Sigmoid colon (tissue), 7 donors: Measurements from ENCODE around the gene GAS5. TPM values are rescaled to one million over a fixed set of nuclear protein-coding genes. Genes with fewer than 3 reads are reported as not detected.

Experiments
- DNase-seq: peaks from one replicate; pipeline ENCODE4 v3.0.0-alpha.2; 2019
- H3K27ac ChIP-seq, 4 donors: fragments of 200-600 bp; sonication (generic); one replicate each; pipeline ENCODE4 v1.5.1; 2016 to 2019; ENCODE audit warnings: mild to moderate bottlenecking in 1 of 4
- H3K27me3 ChIP-seq, 3 donors: fragments of 200-600 bp; sonication (generic); one replicate each; pipeline ENCODE4 v1.5.1; 2019; ENCODE audit warnings: mild to moderate bottlenecking in 1 of 3
- H3K36me3 ChIP-seq, 4 donors: fragments of 200-600 bp; sonication (generic); one replicate each; pipeline ENCODE4 v1.5.1; 2016 to 2019
- H3K4me1 ChIP-seq, 4 donors: fragments of 200-600 bp; sonication (generic); one replicate each; pipeline ENCODE4 v1.5.1; 2017 to 2019
- H3K4me3 ChIP-seq, 4 donors: fragments of 200-600 bp; sonication (generic); one replicate each; pipeline ENCODE4 v1.5.1; 2017 to 2019; ENCODE audit warnings: mild to moderate bottlenecking in 2 of 4, moderate library complexity in 1 of 4
- H3K9me3 ChIP-seq, 4 donors: fragments of 200-600 bp in 3 of 4; sonication (generic) in 3 of 4; one replicate each; pipeline versions ENCODE4 v1.5.1 to v1.6.1; 2013 to 2019
- CTCF ChIP-seq, 4 experiments: fragments of 450-650 bp in 3 of 4; fragments of 200-600 bp in 1 of 4; IDR thresholded peaks; one replicate each; pipeline ENCODE4 v1.5.1; 2016 to 2019; ENCODE audit warnings: antibody characterized with exemption in 4 of 4, mild to moderate bottlenecking in 3 of 4, moderate library complexity in 2 of 4
- EP300 ChIP-seq, 4 donors: sonication (generic); formaldehyde crosslinking; IDR thresholded peaks; one replicate each; pipeline ENCODE4 v1.6.1; 2017; ENCODE audit warnings: antibody characterized with exemption in 4 of 4
- POLR2A ChIP-seq, 2 donors: fragments of 450-650 bp; IDR thresholded peaks; one replicate each; pipeline ENCODE4 v1.6.1; 2016; ENCODE audit warnings: antibody characterized with exemption in 2 of 2, mild to moderate bottlenecking in 2 of 2, moderate library complexity in 2 of 2
- POLR2AphosphoS5 ChIP-seq, 4 donors: sonication (generic); formaldehyde crosslinking; IDR thresholded peaks; one replicate each; pipeline ENCODE4 v1.6.1; 2017; ENCODE audit warnings: antibody characterized with exemption in 4 of 4
- WGBS, 2 donors: extraction: QIAGEN DNeasy Blood & Tissue Kit; methylation state at CpG; one replicate each; pipeline ENCODE4 v1.1.7; 2013; 5-methylcytosine and 5-hydroxymethylcytosine counted together
- intact Hi-C: fragments of 100-400 bp; cut with DNase I; formaldehyde crosslinking; loops from one replicate; pipeline ENCODE4 v1.15.1; 2023
- polyA plus RNA-seq, 3 donors: library from polyadenylated mRNA; stranded (reverse); fragments of 200-250 nt; gene quantifications; one replicate each; pipeline ENCODE4 v1.2.3, GENCODE V29; 2013
- total RNA-seq, 4 donors: library from RNA; depleted of rRNA; stranded (reverse); fragments of >200 nt; gene quantifications; one replicate each; pipeline ENCODE4 v1.1.0, GENCODE V29; 2016
- donor health status: healthy with polysubstance abuse.
- donor health status: Bipolar disorder and iron deficiency.
- donor health status: healthy.

GAS5 gene
- total RNA-seq (100 to 1,000 TPM; 443 to 618 (median 542) TPM), polyA plus RNA-seq (100 to 1,000 TPM; 323 to 804 (median 459) TPM)

- peak within 1 kb of the TSS; percentile 95 to 99 (median 98) for H3K27ac ChIP-seq
- peak; percentile 100 for DNase-seq
- H3K27me3 ChIP-seq, result no peaks in the 10 kb centered on the region
- H3K4me1 ChIP-seq, result peaks cover 0 to 39% (median 24%) of the 10 kb centered on the region in 4 donors
- intact Hi-C loops, result loop anchor here (2.0 to 10.0 kb wide), 6 partner anchors 43 to 1129 kb away; partner anchors contain the start of genes CACYBP, CENPL, DARS2 and PRDX6
- peaks cover 0 to 51% (median 25%) of the 10 kb centered on the region in 4 donors for H3K36me3 ChIP-seq
- peak within 1 kb of the TSS; percentile 78 to 100 (median 94) for H3K4me3 ChIP-seq
- TF ChIP-seq EP300 (IDR thresholded peaks at IDR 0.05), result no peak
- peak; percentile 91 to 97 for TF ChIP-seq POLR2A (IDR thresholded peaks at IDR 0.05)
- no peak for TF ChIP-seq CTCF (IDR thresholded peaks at IDR 0.05)
- peak; percentile 97 to 99 (median 98) for TF ChIP-seq POLR2AphosphoS5 (IDR thresholded peaks at IDR 0.05)
- no peaks in the 10 kb centered on the region for H3K9me3 ChIP-seq
- 0% methylated on average over 30 of the region's 30 CpGs for WGBS, 2 donors
These were observed at the start of gene GAS5 for GRCh38 chr1:173867753-173868265. GAS5 (minus strand) TSS chr1:173867989.

GRCh38 chr1:173917149-173917548 lies 49.4 kb upstream of the GAS5 start, which contains the start of gene SERPINC1:
SERPINC1 (minus strand) TSS chr1:173917327; CDS start chr1:173917259, 68 bp downstream.
- DNase-seq, result no peak
- H3K4me1 ChIP-seq, result no peaks in the 10 kb centered on the region
- no peaks in the 10 kb centered on the region for H3K36me3 ChIP-seq
- no peak within 1 kb of the TSS for H3K4me3 ChIP-seq
- no peaks in the 10 kb centered on the region for H3K27me3 ChIP-seq
- intact Hi-C loops, result no loop called here
- no peaks in the 10 kb centered on the region for H3K9me3 ChIP-seq
- no peak for TF ChIP-seq POLR2A (IDR thresholded peaks at IDR 0.05)
- H3K27ac ChIP-seq, result no peak within 1 kb of the TSS
- 87 to 95% methylated on average over 3 of the region's 3 CpGs for WGBS, 2 donors

GRCh38 chr1:173916667-173917066 lies 48.9 kb upstream of the GAS5 start:
- DNase-seq, result no peak
- no peaks in the 10 kb centered on the region for H3K4me1 ChIP-seq
- no peaks in the 10 kb centered on the region for H3K9me3 ChIP-seq
- no peaks in the 10 kb centered on the region for H3K27me3 ChIP-seq
- no peak overlapping the region for H3K4me3 ChIP-seq
- TF ChIP-seq EP300 (IDR thresholded peaks at IDR 0.05) (no peak), CTCF (IDR thresholded peaks at IDR 0.05) (no peak)
- H3K27ac ChIP-seq, result no peak overlapping the region
- intact Hi-C loops, result no loop called here
- WGBS, 2 donors, result 76 to 85% methylated on average over 4 of the region's 4 CpGs
- H3K36me3 ChIP-seq, result no peaks in the 10 kb centered on the region

- no peak overlapping the region for H3K27ac ChIP-seq
- 85 to 88% methylated on average over 2 of the region's 2 CpGs for WGBS, 2 donors
- intact Hi-C loops, result no loop called here
- H3K36me3 ChIP-seq, result no peaks in the 10 kb centered on the region
- no peak overlapping the region for H3K4me3 ChIP-seq
- no peak for DNase-seq
- no peaks in the 10 kb centered on the region for H3K27me3 ChIP-seq
- H3K9me3 ChIP-seq, result no peaks in the 10 kb centered on the region
- H3K4me1 ChIP-seq, result no peaks in the 10 kb centered on the region
- TF ChIP-seq POLR2A (IDR thresholded peaks at IDR 0.05), result no peak
- TF ChIP-seq CTCF (IDR thresholded peaks at IDR 0.05), result no peak
- TF ChIP-seq EP300 (IDR thresholded peaks at IDR 0.05), result no peak
- no peak for TF ChIP-seq POLR2AphosphoS5 (IDR thresholded peaks at IDR 0.05)
These were observed 47.8 kb upstream of the GAS5 start for GRCh38 chr1:173915596-173915995.

- no peak overlapping the region for H3K27ac ChIP-seq
- H3K9me3 ChIP-seq, result no peaks in the 10 kb centered on the region
- DNase-seq, result no peak
- H3K4me1 ChIP-seq, result no peaks in the 10 kb centered on the region
- TF ChIP-seq POLR2AphosphoS5 (IDR thresholded peaks at IDR 0.05), result no peak
- TF ChIP-seq POLR2A (IDR thresholded peaks at IDR 0.05), result no peak
- no peak for TF ChIP-seq CTCF (IDR thresholded peaks at IDR 0.05)
- no peak for TF ChIP-seq EP300 (IDR thresholded peaks at IDR 0.05)
- 81 to 87% methylated on average over 13 of the region's 13 CpGs for WGBS, 2 donors
- no peaks in the 10 kb centered on the region for H3K27me3 ChIP-seq
- peaks cover 0 to 1% (median 0%) of the 10 kb centered on the region in 4 donors for H3K36me3 ChIP-seq
- intact Hi-C loops, result no loop called here
- H3K4me3 ChIP-seq, result no peak overlapping the region
These were observed 46.6 kb upstream of the GAS5 start for GRCh38 chr1:173914366-173914871.
